Mesenteric fat pad (tissue), 1 donor: ENCODE results near the gene CDYL2. TPM values are rescaled to one million over a fixed set of nuclear protein-coding genes. Genes with fewer than 3 reads are reported as not detected.
"Not testable (repeated sequence)": the region's sequence is repeated elsewhere in the genome, so short reads cannot be mapped to it uniquely, and the experiment has no call there.

Source experiments
- DNase-seq: peaks from one replicate; pipeline ENCODE4 v3.0.0-alpha.2; 2020; ENCODE audit warnings: low spot score
- total RNA-seq: library from RNA; stranded (reverse); fragmentation: NEBNext Ultra II Directional; extraction: Animal tissue kit (Norgen Biotek cat#: 25700); gene quantifications from one replicate; pipeline ENCODE4 v1.2.1, GENCODE V29; 2021
- donor health status: DM: yes; HTN: yes; CAD: no.

The CDYL2 gene
- total RNA-seq, 1 donor from 2014 or later, result 24.0 TPM

DNA sequence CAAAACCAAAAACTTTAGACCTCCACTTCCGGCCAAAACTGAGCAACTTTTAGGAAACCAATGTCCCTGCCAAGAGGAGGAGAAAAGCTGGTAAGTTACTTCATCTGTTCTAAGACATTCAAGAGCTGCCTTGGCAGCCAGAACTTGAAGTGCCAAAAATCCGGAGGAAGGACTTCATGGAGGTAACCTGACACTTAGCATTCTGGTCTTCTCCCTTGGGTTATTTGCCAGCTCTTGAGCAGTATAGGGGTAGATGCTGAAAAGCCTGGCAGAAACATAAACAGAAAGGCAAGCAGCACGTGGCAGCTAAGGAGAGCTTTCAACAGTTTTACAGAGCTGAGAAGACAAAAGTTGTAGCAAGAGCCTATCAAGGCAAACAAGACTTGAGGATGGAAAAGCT, 53.2 kb downstream of the CDYL2 start:
- DNase-seq, result no peak

DNA sequence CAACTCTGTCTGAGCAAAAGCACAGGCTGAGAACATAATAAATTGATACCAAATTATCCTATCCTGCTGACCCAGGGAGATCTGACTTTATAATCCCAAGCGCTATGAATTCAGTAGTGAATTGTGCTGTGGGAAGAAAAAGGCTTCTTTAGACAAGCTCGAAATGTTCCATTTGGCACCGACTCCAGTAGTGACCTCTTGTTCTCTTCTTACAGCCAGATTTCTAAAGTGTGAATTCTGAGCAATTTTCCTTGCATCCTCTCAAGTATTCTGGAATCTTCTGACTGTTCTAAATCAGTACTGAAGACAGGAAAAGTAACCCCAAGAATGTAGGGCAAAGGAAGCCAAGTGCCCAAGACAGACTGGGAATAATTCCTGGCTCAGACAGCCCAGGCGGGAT, 58.2 kb downstream of the CDYL2 start:
- DNase-seq, result no peak

DNA sequence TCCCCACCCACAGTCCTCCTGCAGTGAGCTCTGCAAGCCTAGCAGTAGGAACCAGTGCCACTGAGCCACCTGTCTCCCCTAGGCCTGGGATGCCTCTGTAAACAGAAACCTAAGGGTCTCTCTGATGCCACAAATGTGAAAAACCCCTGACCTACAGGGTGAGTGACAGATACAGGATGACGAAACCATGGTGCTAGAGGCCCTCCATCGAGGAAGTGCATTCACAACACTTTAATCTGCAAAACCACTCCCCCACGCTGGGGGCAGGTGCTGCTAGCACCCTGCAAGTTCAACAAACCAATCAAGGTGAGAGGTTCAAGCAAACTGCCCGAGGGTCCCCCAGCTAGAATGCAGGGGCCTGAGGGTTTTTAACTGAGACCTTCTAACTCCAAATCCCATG, 59.5 kb downstream of the CDYL2 start:
- DNase-seq, result no peak

DNA sequence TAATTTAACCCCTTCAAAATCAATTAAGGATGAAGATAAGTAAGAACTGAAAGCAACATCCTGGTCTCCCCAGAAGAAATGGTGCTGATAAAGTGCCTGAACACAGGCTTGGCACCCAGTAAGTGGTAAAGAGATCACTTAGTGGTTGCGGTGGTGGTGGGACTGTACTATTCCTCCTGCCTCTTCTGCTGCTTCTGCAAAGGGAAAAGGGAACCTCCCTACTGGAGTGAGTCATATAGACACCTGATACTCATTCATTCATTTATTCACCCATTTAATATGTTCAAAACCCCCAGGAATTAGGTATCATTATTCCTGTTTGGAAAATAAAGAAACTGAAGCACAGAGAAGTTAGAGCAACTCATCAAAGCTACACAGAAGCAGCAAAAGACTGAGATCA, 60.6 kb downstream of the CDYL2 start:
- no peak for DNase-seq

DNA sequence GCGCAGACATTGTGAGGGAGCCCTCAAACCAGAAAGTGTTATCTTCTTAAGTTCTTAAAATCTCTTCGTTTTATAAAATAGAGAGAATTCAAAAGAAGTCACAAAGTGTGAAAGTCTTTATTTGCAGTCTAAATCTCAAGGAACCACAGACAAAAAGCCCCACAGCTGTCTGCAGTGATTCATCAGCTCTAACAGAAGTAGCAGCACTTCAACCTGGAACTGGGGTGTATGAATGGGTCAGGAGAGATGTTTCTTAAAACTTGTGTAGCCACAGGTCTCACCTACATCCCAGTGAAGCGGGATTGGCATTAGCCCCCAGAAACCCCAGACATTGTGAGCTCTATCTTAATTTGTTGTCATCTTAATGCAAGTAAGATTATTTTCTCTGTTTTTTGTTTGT, 61.1 kb downstream of the CDYL2 start:
- DNase-seq, result no peak

DNA sequence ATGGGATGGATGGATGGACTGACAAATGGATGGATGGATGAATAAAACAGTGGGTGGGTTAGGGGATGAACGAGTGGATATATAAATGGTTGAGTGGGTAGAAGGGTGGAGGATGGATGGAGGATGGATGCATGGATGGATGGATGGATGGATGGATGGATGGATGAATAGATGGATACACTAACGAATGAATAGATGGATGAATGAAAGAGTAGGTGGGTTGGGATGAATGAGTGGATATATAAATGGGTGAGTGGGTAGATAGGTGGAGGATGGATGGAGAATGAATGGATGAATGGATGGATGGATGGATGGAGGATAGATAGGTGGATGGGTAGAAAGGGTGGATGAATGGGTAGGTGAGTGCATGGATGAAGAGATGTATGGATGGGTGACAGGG, 62.1 kb downstream of the CDYL2 start:
- DNase-seq, result no peak

DNA sequence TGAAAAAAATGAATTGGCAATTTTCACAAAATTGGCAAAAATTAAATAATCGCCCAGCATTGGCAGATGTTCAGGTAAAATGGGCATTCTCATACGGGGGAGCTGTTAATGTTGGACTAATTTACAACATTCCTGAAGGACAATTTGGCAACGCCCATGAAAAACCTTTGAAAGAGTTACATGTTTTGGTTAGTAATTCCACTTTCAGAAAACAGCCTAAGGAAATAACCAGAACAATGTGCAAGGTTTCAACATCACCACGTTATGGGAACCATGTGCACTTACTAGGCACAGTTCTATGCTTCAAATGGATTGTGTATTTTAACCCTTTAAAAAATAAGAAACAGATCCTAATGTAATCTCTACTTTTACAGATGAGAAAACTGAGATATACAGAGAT, 62.7 kb downstream of the CDYL2 start:
- no peak for DNase-seq

DNA sequence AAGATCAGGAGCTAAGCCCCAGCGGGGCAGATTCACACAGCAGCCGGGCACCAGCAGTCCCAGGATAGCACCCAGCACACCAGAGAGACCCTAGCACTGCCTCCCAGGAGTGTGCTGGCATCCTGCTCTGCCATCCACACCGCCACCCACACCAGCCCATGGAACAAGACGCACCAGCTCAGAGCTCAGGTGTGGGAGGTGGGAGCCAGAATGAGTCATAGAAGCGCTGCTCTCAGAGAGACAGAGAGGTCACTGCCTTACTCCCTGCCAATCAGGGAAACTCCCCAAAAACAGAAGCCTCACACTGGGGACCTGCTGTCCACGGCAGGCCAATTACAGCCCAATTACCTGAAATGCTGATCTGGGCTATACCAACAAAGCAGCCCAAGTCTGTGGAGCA, 64.9 kb downstream of the CDYL2 start:
- DNase-seq, result no peak

DNA sequence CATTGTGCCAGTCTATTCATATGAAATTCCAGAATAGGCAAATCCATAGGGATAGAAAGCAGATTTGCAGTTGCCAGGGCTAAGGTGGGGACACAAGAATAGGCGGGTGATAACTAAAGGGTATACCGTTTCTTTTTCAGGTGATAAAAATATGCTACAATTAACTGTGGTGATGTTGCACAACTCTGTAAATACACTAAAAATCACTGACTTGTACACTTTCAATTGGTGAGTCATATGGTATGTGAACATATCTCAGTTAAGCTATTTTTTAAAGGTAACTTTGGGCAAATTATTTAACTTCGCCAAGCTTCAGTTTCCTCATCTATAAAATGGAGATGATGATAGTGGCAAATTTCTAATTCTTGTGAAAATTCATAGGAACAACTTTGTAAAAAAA, 65.9 kb downstream of the CDYL2 start:
- no peak for DNase-seq

DNA sequence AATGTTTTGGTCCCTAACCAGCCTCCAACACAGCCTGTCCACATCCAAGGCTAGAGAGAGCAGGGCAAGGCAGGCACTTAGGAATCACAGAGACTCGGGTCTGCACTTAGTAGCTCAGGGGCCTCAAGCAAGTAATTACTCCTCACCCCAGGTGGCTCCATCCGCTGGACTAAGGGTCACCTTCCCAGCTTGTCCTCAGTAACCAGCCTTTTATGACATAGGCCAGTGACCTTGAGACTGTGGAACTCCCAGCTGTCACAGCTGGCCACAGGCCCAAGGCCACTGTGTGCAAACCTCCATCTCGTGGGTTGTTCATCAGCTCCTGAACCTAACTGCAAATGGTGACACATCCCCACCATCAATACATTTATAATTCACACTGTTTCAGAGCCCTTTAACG, 68.6 kb downstream of the CDYL2 start:
- DNase-seq, result no peak

DNA sequence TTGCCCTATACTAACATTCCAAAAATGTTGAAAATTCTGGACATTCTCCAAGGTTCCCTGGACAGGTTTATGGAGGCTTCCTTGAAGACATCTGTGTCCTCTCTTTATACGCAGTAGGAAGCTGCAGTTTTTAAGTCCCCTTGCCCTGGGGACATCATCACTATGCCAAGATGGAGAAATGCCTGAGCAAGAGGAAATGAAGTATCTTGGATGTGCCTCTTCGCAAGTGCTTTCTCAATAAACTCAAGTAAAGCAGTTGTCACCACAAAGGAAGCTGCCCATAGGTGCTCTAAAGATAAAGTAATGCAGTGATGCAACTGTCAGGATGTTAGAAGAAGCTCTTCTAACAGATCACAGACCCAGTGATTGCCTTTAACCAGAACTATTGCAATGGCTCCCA, 71.0 kb downstream of the CDYL2 start:
- no peak for DNase-seq

DNA sequence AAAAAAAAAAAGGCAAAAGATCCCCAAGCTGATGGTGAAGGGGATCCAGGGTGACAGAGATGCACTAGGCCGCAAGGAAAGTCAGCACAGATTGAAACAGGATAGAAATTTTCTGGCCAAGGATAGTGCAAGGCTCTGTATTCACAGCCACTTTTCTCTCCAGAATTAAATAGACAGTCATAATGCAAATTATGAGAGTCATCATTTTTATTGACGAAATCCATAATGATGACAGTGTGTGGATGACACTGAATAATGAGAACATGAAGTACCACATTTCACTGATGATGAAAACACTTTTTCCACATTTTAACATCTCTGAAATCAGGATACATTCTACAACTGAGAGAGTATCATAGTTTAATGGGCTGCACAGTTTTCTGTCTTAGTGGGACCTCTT, 72.5 kb downstream of the CDYL2 start:
- DNase-seq, result no peak

DNA sequence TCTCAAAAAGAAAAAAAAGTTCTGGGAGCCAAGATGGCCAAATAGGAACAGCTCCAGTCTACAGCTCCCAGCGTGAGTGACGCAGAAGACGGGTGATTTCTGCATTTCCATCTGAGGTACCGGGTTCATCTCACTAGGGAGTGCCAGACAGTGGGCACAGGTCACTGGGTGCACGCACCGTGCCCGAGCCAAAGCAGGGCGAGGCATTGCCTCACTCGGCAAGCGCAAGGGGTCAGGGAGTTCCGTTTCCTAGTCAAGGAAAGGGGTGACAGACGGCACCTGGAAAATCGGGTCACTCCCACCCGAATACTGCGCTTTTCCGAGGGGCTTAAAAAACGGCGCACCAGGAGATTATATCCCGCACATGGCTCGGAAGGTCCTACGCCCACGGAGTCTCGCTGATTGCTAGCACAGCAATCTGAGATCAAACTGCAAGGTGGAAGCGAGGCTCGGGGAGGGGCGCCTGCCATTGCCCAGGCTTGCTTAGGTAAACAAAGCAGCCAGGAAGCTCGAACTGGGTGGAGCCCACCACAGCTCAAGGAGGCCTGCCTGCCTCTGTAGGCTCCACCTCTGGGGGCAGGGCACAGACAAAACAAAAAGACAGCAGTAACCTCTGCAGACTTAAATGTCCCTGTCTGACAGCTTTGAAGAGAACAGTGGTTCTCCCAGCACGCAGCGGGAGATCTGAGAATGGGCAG, 77.2 kb downstream of the CDYL2 start:
- not testable (repeated sequence) for DNase-seq

DNA sequence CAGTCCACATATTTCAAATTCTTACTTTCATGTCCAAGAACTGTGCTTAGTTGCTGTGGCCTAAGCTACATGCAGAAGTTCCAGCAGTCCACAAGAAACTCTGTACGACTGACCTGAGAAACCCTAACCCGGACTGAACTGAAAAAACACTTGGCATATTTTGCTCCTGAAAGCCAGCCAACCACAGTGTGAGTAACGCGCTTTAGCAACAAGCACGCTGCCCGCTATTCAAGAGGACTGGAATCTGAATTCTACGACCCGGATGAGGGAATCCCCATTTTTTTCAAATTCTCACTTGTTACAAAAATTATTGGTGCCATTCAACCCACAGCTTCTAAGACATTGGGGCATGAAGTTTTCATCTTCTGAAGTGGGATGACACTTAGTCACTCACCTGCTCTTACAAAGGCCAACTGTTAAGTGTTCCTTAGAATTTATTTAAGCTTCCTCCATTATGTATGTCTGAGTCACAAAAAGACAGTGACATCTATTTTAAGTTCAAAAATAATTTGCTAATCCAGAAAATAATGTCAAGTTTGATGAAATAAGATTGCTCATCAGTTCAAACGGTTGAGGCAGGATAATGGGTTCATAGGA, 78.7 kb downstream of the CDYL2 start:
- no peak for DNase-seq

DNA sequence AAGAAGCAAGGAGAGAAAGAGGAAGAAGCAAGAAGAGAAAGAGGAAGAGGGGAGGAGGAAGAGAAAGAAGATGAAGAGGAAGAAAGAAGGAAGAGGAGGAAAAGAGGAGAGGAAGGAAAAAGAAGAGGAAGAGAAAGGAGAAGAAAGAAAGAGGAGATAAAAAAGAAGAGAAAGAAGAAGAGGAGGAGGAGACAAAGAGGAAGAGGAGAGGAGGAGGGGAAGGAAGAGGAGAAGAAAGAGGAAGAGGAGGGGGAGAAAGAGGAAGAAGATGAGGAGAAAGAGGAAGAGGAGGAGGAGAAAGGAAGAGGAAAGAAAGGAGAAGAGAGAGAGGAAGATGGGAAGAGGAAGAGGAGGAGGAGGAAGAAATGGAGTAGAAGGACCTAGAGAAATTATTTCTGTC, 80.4 kb downstream of the CDYL2 start:
- DNase-seq, result no peak

DNA sequence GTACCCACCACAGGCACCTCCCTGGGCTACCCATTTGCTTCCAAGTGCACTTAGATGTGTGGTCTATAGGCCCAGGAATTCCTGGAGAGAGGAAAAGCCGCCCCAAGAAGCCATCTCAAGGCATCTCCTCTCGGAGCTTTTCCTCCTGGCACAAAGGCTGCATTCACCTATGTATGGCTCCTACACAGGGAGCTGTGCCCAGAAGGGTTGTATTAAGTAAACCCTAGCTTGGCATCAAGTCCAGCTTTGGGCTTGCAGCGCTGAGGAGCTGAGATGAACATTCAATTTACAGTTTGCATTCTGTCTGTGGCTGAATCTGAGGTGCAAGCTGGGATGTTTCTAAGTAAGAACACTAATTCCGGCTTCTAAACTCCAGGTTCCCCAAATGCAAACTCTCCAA, 81.3 kb downstream of the CDYL2 start:
- no peak for DNase-seq

DNA sequence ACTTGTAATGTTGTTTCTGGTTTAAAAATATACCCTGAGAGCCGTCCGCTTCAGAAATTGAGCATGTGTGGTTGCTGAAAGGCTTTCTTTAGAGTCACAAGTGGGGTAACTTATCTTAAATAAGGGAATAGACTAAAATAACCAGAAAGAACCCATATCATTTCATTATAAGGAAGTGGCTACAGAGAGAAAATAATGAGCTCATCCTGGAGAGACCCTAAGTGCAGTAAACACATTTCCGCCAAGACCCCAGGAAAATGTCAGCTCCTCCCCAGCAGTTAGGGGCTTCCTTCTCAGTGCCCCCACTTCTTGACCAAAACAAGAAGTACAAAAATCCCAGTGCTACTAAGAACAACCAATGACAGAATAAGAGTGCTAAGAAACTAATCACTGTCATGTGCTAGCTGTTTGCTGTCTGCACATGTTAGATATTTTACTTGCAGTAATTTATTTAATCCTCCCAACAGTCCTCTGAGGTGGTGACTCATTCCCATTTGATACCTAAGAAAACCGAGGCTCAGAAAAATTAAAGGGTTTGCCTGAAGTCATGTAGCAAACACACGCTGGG, 83.5 kb downstream of the CDYL2 start:
- DNase-seq, result no peak

DNA sequence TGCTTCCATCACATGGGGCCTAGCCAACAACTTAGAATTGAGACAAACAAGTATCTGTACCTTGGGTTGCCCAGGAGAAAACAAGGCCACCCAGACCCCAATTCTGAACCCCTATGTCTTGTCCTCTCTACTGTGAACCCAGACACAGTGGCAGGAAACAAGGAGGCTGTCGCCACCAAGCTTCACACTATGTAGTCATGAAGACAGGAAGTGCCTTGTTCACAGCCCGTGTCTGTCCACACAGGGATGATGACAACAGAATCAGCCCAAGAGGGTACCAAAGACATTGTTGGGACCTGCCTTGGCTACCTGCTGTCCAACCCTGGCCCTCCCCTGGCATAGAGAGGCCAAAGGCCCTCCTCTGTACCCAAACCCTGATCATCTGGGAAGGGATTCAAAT, 84.8 kb downstream of the CDYL2 start:
- DNase-seq, result no peak

DNA sequence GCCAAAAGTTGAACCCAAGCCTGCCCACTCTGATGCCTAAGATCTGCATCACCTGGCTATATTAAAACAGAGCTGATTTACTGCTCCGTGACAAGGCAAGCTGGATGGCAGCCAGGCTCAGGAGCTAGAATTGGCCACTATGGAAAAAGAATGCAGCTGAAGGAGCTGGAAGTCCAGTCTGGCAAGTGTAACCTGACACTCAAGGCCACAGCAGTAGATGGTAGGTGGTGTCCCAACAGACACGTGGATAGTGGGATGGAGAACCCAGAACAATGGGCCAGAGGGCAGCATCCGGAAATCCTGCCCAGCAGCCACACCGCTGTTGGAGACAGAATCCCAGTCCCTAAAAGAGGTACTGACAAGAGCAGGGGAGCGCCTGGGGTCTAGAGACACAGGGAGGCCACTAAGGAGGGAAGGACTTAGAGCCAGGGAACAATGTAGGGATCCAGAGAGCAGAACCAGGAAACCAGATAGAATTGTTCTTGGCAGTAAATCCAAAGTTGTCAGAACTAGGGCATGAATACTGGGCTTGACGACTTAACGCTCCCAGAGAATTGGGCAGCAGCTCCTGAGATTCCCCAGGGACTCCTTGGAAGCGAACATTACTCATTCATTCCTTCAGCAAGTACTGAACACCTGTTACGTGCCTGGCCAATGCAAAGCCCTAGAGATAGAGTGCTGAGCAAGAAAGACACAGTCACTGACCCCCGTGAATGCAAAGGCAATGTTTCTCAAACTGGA, 85.7 kb downstream of the CDYL2 start:
- no peak for DNase-seq

DNA sequence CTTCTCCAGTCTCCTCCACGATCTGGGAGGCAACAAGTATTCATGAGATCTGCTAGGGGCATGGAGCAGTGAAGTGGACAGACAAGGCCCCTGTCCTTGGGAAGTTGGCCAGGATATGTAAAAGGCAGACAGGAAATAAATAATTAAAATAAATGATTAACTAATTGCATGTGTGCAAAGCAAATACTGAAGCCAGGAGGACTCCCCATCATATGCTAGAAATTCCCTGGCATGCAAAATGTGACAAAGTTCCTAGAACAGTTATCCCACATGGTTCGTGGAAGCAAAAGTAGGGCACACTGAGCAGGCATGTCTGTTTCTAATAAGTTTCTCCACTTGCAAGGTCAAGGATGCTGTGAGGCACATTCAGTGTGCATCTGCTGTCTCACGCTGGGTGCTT, 86.8 kb downstream of the CDYL2 start:
- no peak for DNase-seq

DNA sequence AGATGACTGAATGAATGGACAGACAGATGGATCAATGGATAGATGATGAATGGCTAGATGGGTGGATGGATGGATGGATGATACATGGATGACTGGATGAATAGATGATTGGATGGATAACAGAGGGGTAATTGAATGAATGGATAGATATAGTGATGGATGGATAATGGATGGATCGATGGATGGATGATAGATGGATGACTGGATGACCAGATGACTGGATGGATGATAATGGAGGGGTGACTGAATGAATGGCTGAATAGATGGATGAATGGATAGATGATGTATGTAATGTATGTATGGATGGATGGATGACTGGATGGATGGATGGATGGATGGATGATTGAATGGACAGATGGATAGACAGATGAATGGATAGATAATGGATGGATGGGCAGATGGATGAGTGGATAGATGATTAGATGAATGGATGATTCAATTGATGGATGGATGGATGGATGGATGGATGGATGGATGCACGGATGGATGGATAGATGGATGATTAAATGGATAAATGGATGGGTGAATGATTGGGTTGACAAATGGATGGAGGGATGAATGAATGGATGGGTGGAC, 87.7 kb downstream of the CDYL2 start:
- no peak for DNase-seq

DNA sequence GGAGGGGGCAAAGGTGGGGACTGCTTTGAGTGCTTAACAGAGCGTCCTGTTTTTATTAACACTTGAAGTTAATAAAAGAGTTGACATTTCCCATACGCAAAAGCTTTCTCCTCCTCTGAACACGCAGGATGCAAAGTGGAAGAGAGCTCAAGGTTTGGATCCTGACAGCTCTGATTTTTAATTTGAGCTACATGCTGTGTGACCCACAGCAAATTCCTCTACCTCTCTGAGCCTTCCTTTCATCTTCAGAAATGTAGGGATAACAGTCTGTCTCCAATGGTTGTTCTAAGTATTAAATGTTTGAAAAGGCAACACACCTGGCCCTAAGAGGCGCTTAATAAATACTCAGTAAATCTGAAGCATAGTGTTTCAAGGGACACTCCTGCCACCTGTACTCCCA, 93.0 kb downstream of the CDYL2 start:
- no peak for DNase-seq
